Epidermal melanocyte (primary cell): ENCODE results near the gene SARDH.

Source experiments
- DNase-seq: peaks from one replicate; pipeline ENCODE4 v3.0.0; 2011; ENCODE audit warnings: low spot score; ENCODE audit not compliant: insufficient read length

Gene SARDH

GRCh38 chr9:133715866-133716563 lies 22.1 kb downstream of the SARDH start:
- DNase-seq, result no peak

GRCh38 chr9:133715295-133715865 lies 22.8 kb downstream of the SARDH start:
- DNase-seq, result no peak

GRCh38 chr9:133714606-133715294 lies 23.4 kb downstream of the SARDH start:
- DNase-seq, result no peak

- DNase-seq, result no peak
Measured at GRCh38 chr9:133713960-133714495, 24.1 kb downstream of the SARDH start.

GRCh38 chr9:133713150-133713959 lies 24.8 kb downstream of the SARDH start:
- DNase-seq, result no peak

DNA sequence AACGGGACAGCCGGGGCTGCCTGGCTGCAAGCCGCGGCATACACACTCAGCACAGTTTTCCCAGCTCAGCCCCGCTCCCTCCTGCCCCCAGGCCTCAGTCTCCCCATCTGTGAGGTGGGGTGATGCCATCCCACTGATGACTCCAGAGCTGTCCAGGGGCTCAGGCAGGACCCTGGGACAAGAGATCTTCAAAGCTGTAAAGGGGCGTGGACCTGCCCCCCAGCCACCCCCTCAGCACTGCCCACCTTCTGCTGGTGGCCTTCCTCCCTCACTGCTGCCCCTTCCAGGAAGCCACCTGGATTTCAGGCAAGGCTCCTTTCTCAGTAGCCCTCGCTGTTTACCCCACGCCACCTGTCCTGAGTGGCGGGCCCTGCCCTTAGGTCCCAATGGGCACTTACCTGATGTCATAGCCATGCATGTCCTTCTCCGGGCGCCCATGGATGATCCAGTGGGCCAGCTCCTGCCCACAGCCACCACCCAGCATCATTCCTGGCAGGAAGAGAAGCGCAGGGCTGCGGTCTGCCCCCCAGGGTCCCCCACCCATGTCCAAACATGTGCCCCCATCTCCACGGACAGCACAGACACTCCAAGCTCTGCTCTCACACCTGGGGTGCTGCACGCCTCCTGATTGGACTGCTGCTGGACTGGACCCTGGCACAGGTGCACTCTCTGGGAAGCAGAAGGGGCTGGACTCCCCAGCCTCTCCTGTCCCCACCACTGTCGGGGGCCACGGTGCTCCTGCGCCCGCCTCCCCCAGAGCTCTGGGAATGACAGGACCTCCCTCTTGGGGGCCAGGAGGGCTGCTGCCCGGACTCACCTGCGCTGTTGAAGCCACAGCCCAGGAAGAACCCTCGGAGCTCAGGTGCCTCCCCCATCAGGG lies 25.7 kb downstream of the SARDH start:
- no peak for DNase-seq

DNA sequence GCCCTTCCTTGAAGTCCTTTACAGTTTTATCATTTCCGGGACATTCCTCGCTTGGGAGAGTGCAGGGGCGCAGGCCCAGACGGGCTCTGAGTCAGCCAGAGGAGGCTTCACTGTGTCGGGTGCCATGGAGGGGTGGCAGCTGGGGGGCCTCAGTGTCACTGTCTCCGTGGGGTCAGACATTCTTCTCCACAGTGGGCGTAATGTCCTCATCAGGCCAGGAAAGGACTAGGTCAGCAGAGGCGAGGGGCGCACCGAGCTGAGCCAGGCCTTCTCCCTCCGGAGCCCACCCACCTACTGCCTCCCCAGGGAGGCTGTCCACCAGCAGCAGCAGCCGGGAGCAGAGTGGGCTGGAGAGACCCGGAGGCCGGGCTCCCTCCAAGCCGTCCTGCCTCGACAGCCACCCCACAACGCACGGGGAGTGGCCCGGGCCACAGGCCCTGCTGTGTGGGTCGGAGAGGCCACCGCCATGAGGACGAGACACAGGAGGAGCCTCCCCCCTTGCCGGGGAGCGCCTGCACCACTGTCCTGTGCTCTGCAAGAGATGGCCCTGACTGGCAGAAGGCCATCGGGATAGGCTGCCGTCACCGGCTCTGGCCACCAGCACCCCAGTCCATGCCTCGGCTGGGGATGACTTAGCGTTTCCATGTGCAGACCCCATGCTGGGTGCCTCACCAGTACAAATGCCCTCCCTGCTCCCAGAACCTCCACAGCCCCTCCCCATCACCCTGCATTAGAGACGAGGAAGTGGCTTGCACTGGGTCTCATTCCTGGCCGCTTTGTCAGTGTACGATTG lies 26.5 kb downstream of the SARDH start:
- no peak for DNase-seq

GRCh38 chr9:133710661-133711427 lies 27.3 kb downstream of the SARDH start:
- DNase-seq, result no peak

GRCh38 chr9:133709691-133710571 lies 28.2 kb downstream of the SARDH start:
- DNase-seq, result no peak

DNA sequence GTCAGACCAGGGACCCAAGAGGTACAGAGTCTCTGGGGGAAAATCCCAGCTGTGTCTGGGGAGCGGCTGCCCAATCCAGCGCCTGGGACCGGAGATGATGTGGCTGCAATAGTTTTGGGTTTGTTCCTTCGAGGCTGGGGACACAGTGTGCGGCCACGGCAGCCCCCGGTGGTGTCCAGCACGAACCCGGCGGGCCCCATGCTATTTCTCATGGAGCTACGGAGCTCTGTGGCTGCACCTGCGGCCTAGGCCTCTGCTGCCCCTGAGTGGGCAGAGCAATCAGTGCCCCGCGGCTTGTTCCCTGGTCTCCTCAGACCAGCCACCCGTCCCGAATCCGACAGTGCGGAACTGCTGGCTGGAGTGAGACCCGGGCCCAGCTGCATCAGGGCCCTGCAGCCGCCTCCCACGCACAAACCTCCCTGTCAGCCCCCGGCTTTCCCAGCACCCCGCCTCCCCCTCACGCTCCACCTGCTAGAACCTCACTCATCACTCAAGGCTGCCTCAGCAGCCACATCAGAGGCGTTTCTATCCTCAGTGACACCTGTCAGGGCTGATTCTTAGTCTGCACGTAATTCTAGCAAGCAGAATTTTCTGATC lies 29.0 kb downstream of the SARDH start:
- DNase-seq, result no peak

- DNase-seq, result no peak
Measured at GRCh38 chr9:133708246-133709014, 29.7 kb downstream of the SARDH start.

- DNase-seq, result no peak
Measured at GRCh38 chr9:133707763-133708245, 30.3 kb downstream of the SARDH start.

- DNase-seq, result no peak
Measured at GRCh38 chr9:133707065-133707762, 30.9 kb downstream of the SARDH start.

GRCh38 chr9:133706307-133707050 lies 31.7 kb downstream of the SARDH start:
- DNase-seq, result no peak

DNA sequence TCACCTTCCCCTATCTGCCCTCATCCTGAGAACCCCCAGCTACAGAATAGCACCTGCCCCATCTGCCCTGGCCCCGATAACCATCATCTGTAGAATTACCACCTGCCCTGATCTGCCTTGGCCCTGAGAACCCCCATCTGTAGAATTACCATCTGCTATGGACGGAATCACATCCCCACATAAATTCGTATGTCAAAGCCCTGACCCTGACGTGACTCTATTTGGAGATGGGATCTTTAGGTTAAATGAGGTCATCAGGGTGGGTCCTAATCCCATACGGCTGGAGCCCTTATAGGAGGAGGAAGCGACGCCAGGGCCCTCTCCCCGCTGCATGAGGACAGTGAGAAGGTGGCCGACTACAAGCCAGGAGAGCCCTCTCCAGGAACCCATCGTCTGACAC lies 32.6 kb downstream of the SARDH start:
- DNase-seq, result no peak
